ENCODE measurements around the gene SEPTIN3. TPM values are rescaled to one million over a fixed set of nuclear protein-coding genes. Genes with fewer than 3 reads are reported as not detected.

SEPTIN3 gene
- total RNA-seq, 1 donor from 2014 or later: 75.0 TPM

DNA sequence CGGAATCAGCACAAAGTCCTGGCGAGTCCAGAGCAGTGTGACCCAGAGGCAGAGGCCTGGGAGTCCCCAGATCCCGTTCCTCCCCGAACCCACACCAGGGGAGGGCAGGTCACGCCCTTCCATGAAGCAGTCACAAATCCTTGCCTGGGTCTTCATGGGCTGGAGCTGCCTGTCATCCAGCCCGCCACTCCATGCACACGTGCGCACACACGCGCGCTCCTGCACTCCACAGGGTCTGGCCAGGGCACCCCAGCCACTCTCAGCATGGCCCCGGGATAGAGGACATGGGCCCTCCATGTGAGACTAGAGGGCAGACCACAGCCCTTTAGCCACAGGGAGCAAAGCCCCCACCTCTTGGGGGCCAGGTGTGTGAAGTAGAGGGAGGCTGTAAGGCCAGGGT, 36.9 kb upstream of the SEPTIN3 start:
- H3K36me3 Mint-ChIP-seq (ENCODE audit: low read depth): no peaks in the 10 kb centered on the region
- H3K4me3 Mint-ChIP-seq: peak overlapping the region; percentile 54
- no peaks in the 10 kb centered on the region for H3K9me3 Mint-ChIP-seq
- H3K27me3 Mint-ChIP-seq (ENCODE audit: low read depth): peaks cover 18% of the 10 kb centered on the region
- no peak for DNase-seq (ENCODE audit: low read depth, low spot score)
- H3K27ac Mint-ChIP-seq (ENCODE audit: unreplicated experiment): no peak overlapping the region
- H3K4me1 Mint-ChIP-seq: peaks cover 16% of the 10 kb centered on the region
- no peak for TF ChIP-seq CTCF (conservative IDR thresholded peaks at IDR 0.05)

DNA sequence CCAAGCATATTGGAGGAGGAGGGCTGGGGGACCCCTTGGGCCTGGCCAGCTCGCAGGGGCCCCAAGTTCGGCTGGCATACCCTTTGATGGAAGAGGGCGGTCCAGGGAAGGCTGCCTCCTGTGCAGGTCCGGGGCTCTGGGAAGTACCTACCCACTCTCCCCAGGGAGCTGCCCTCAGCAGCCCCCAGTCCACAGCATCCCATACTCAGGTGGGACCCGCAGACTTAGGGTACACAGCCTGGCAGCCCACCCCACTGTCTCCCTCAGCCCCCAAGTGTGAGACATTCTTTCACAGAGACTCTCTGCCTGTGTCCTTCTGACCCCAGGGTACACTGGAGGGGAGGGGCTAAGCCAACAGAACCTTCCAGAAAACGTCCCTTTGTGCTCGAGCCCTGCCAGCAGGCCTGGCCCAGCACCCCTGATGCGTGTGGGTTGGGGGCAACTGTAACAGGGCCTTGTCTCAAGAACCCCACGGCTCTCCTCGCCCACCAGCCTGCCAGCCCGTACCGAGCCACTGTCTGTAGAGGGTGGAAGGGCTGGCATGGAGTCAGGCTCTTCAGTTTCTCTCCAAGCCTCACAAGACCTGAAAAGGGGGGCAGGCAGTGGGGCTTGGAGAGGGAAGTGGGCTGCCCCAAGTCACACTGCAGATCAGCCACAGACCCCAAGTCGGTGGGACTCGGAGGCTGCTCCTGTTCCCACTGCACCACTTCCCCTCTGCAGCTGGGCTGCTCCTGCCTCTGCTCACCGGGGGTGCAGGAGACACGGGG, 35.6 kb upstream of the SEPTIN3 start:
- no peak for TF ChIP-seq CTCF (conservative IDR thresholded peaks at IDR 0.05)
- peaks cover 6% of the 10 kb centered on the region for H3K27me3 Mint-ChIP-seq (ENCODE audit: low read depth)
- DNase-seq (ENCODE audit: low read depth, low spot score): no peak
- H3K4me1 Mint-ChIP-seq: peaks cover 6% of the 10 kb centered on the region
- peak overlapping the region; percentile 19 for H3K27ac Mint-ChIP-seq (ENCODE audit: unreplicated experiment)
- no peak overlapping the region for H3K4me3 Mint-ChIP-seq
- no peaks in the 10 kb centered on the region for H3K9me3 Mint-ChIP-seq
- H3K36me3 Mint-ChIP-seq (ENCODE audit: low read depth): no peaks in the 10 kb centered on the region

DNA sequence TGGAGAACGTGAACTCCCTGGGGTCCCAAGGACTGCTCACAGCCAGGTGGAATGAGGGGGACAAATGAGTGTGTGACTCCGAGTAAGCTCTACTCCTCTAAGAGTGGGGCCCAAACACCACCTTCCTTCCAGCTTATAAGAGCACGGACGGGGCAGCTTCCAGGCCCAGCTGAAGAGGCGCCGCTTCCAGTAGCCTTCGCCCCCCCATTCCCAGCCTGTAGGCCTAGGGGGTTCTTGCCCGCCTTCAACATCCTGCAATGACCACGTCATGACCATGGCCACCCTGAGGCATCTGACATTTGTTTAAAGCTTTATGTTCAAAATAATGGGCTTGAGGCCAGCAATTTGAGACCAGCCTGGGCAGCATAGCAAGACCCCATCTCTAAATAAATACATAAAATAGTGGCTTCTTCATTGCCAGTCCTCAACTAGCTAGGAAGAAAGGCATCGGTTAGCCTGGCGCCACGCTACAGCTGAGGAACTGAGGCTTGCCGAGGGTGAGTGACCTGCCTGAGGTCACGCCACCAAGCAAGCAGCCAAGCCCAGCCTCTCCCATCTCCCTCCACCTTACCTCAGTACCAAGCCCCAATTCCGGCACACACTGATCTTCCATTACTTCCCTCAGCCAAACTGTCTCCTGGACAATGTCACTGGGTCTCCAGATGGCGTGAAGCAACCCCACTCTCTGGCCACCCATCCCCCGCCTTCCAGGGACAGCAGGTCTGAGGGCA, 34.8 kb upstream of the SEPTIN3 start:
- no peak overlapping the region for H3K27ac Mint-ChIP-seq (ENCODE audit: unreplicated experiment)
- peaks cover under 1% of the 10 kb centered on the region for H3K27me3 Mint-ChIP-seq (ENCODE audit: low read depth)
- peaks cover 4% of the 10 kb centered on the region for H3K4me1 Mint-ChIP-seq
- no peaks in the 10 kb centered on the region for H3K36me3 Mint-ChIP-seq (ENCODE audit: low read depth)
- DNase-seq (ENCODE audit: low read depth, low spot score): no peak
- H3K4me3 Mint-ChIP-seq: no peak overlapping the region
- TF ChIP-seq CTCF (conservative IDR thresholded peaks at IDR 0.05): no peak
- no peaks in the 10 kb centered on the region for H3K9me3 Mint-ChIP-seq

DNA sequence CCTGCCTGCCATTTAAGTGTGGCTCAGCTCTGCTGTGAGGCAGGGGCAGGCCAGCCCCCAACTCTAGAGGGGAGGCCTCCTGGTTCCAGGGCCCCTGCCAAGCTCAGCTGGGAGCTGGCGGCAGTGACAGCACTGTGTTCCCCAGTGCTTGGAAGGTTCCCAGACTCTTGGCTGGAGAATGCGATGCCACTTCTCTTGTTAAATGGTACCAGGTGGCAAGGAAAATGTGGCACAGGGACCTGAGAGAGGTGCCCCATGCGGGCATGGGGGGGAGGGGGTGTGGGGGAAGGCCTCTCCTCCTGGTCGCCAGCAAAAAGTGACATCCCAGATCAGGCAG, 34.3 kb upstream of the SEPTIN3 start:
- no peak for TF ChIP-seq CTCF (conservative IDR thresholded peaks at IDR 0.05)
- DNase-seq (ENCODE audit: low read depth, low spot score): no peak
- H3K4me1 Mint-ChIP-seq: peaks cover 8% of the 10 kb centered on the region
- H3K27ac Mint-ChIP-seq (ENCODE audit: unreplicated experiment): no peak overlapping the region
- no peaks in the 10 kb centered on the region for H3K36me3 Mint-ChIP-seq (ENCODE audit: low read depth)
- H3K9me3 Mint-ChIP-seq: no peaks in the 10 kb centered on the region
- no peaks in the 10 kb centered on the region for H3K27me3 Mint-ChIP-seq (ENCODE audit: low read depth)
- H3K4me3 Mint-ChIP-seq: no peak overlapping the region

- Mint-ChIP-seq H3K4me1 (peaks cover 11% of the 10 kb centered on the region), H3K36me3 (ENCODE audit: low read depth) (no peaks in the 10 kb centered on the region), H3K4me3 (no peak overlapping the region), H3K27me3 (ENCODE audit: low read depth) (no peaks in the 10 kb centered on the region), H3K27ac (ENCODE audit: unreplicated experiment) (no peak overlapping the region), H3K9me3 (no peaks in the 10 kb centered on the region)
- no peak for TF ChIP-seq CTCF (conservative IDR thresholded peaks at IDR 0.05)
- DNase-seq (ENCODE audit: low read depth, low spot score): no peak
These were observed 33.7 kb upstream of the SEPTIN3 start for GRCh38 chr22:41935509-41935908.
